Neural crest cell (in vitro differentiated cells): Measurements from ENCODE around the gene CSRNP2. TPM values are rescaled to one million over a fixed set of nuclear protein-coding genes. Genes with fewer than 3 reads are reported as not detected.

ENCODE experiments used
- DNase-seq: peaks from one replicate; pipeline ENCODE4 v3.0.0; 2021; ENCODE audit warnings: low read depth, mixed read lengths, low spot score
- H3K27ac Mint-ChIP-seq: one replicate; pipeline ENCODE4 v1.8.0; 2021; ENCODE audit warnings: mild to moderate bottlenecking, mixed read lengths; ENCODE audit not compliant: unreplicated experiment
- H3K27me3 Mint-ChIP-seq: 2 replicates; pipeline ENCODE4 v1.8.0; 2021; ENCODE audit warnings: low read depth, mild to moderate bottlenecking, mixed read lengths
- H3K36me3 Mint-ChIP-seq: 2 replicates; pipeline ENCODE4 v1.8.0; 2021; ENCODE audit warnings: low read depth, mild to moderate bottlenecking, mixed read lengths
- H3K4me1 Mint-ChIP-seq: 2 replicates; pipeline ENCODE4 v1.8.0; 2021; ENCODE audit warnings: mixed read lengths
- H3K4me3 Mint-ChIP-seq: one replicate; pipeline ENCODE4 v1.8.0; 2021; ENCODE audit warnings: mild to moderate bottlenecking, mixed read lengths
- H3K9me3 Mint-ChIP-seq: 2 replicates; pipeline ENCODE4 v1.8.0; 2021; ENCODE audit warnings: mixed read lengths
- total RNA-seq: library from RNA; stranded (reverse); gene quantifications from 2 replicates; pipeline ENCODE4 v1.2.1, GENCODE V29; 2021
- TF ChIP-seq, protein P1 (sequence below): fragments of 200-600 bp; sonication (generic); conservative IDR thresholded peaks from 2 replicates; pipeline ENCODE4 v1.5.0; 2021; ENCODE audit warnings: antibody characterized with exemption, mild to moderate bottlenecking

The CSRNP2 gene
- total RNA-seq, 1 donor from 2014 or later, result 55.2 TPM

DNA sequence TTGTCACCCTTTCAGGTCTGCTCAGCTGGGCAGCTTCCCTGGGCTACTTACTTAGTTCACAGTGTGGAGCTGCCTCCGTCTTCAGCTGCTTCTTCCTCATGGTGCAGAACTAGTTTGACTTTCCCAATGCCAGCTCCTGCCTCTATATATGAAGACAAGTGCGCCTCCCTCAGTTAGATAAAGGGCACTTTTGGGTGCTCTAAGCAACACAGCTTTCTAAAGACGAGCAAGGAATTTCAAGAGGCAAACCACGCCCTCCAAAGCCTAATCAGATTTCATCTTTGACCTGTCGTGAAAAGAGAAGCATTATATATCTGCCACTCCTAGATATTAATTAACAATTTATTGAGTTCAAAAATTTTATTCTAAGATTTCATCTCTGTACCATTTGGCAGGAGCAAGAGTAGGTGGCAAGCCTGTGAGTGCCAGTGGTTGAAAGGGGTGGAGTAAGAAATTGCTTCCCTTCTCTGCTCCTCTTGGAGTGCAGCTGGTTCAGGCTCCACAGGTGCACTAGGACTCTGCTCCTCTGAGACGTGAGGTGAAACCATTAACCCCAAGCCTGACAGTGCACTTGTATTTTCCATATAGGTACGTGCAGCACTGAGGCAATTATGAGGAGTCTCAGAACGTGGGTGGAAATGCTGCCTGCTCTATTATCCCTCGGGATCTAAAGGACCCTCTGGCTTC is 55.1 kb downstream of the CSRNP2 start:
- Mint-ChIP-seq H3K9me3 (no peaks in the 10 kb centered on the region), H3K36me3 (no peaks in the 10 kb centered on the region), H3K4me3 (peak overlapping the region; percentile 65), H3K4me1 (peaks cover 59% of the 10 kb centered on the region), H3K27ac (no peak overlapping the region), H3K27me3 (no peaks in the 10 kb centered on the region)
- TF ChIP-seq, protein P1, sequence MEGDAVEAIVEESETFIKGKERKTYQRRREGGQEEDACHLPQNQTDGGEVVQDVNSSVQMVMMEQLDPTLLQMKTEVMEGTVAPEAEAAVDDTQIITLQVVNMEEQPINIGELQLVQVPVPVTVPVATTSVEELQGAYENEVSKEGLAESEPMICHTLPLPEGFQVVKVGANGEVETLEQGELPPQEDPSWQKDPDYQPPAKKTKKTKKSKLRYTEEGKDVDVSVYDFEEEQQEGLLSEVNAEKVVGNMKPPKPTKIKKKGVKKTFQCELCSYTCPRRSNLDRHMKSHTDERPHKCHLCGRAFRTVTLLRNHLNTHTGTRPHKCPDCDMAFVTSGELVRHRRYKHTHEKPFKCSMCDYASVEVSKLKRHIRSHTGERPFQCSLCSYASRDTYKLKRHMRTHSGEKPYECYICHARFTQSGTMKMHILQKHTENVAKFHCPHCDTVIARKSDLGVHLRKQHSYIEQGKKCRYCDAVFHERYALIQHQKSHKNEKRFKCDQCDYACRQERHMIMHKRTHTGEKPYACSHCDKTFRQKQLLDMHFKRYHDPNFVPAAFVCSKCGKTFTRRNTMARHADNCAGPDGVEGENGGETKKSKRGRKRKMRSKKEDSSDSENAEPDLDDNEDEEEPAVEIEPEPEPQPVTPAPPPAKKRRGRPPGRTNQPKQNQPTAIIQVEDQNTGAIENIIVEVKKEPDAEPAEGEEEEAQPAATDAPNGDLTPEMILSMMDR, result peak; percentile 57
- peak; percentile 7 for DNase-seq

DNA sequence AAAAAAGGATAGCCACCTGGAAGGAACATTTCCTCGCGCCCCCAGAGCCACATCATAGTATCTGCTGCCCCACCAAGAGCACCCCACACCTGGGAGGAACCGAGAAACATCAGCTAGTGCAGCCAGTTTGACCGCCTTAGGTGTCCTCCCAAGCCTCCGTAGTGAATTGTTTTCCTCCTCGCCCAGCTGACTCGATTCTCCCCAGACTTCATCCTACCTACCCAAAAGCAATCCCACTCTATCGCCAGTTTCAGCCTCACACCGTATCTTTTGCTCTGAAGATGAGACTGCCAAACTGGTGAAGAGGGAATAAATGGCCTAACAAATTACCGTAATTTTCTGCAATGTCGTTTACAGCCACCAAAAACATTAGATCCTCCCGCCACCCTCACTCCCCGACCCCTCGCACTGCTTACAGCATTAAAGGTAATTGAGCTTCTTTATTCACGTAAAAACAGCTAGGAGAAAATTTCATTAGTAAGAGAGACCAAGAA is 56.0 kb downstream of the CSRNP2 start:
- Mint-ChIP-seq H3K4me1 (peaks cover 64% of the 10 kb centered on the region), H3K27me3 (no peaks in the 10 kb centered on the region), H3K9me3 (no peaks in the 10 kb centered on the region), H3K36me3 (no peaks in the 10 kb centered on the region), H3K4me3 (peak overlapping the region; percentile 69), H3K27ac (peak overlapping the region; percentile 51)
- TF ChIP-seq, protein P1, result no peak
- no peak for DNase-seq

DNA sequence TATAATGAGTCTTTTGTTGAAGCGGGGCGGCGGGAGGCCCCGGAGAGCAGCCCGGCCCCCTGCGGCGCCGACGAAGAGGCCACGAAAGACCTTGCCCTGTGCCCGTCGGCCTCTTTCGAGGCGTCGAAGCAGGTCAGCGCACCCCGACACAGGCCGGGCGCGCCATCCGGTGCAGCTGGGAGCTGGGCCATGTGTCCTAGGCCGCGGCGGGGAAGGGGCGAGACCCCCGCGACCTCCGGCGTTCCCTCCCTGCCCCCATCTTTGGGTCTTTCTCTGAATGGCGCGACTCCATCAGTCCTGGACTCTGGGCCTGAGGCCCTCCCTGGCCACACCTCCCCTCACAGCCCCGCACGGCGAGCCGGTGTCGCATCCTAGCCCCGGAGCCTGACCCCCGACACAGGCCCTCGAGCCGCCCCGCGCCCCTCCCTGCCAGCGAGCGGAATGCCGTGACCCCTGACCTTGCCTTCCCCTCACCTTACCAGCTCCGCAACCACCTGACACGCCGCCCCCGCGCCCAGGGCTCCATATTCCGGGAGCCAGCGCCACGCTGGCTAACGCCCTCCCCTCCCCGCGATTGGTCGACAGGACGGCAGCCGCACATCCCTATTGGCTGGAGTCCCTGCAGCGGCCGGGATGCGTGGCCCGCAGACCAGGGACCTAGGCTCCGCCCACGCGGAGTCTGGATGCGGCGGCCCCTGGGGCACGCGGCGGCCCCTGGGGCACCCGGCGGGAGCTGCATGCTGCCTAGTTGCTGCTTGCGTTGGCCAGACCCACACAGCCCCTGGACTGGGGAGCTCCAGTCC is 57.4 kb downstream of the CSRNP2 start, which contains the start of gene SLC11A2:
TSS of gene SLC11A2 (minus strand) at position 549 of the 803 bp plus-strand sequence. CDS start 15,656 bp downstream, outside the sequence.
- Mint-ChIP-seq H3K4me1 (peaks cover 74% of the 10 kb centered on the region), H3K36me3 (no peaks in the 10 kb centered on the region), H3K27me3 (no peaks in the 10 kb centered on the region), H3K27ac (peak within 1 kb of the TSS; percentile 99), H3K9me3 (no peaks in the 10 kb centered on the region), H3K4me3 (peak within 1 kb of the TSS; percentile 89)
- DNase-seq, result peak; percentile 89
- TF ChIP-seq, protein P1, result no peak

GRCh38 chr12:51025338-51025835 is 58.0 kb downstream of the CSRNP2 start:
- Mint-ChIP-seq H3K9me3 (no peaks in the 10 kb centered on the region), H3K4me1 (peaks cover 81% of the 10 kb centered on the region), H3K4me3 (peak overlapping the region; percentile 89), H3K36me3 (no peaks in the 10 kb centered on the region), H3K27ac (peak overlapping the region; percentile 99), H3K27me3 (no peaks in the 10 kb centered on the region)
- DNase-seq, result no peak
- TF ChIP-seq, protein P1, result no peak

GRCh38 chr12:51023625-51024382 is 59.6 kb downstream of the CSRNP2 start:
- H3K36me3 Mint-ChIP-seq, result no peaks in the 10 kb centered on the region
- no peaks in the 10 kb centered on the region for H3K27me3 Mint-ChIP-seq
- no peak for DNase-seq
- H3K27ac Mint-ChIP-seq, result peak overlapping the region; percentile 99
- TF ChIP-seq, protein P1, result no peak
- peak overlapping the region; percentile 89 for H3K4me3 Mint-ChIP-seq
- no peaks in the 10 kb centered on the region for H3K9me3 Mint-ChIP-seq
- peaks cover 78% of the 10 kb centered on the region for H3K4me1 Mint-ChIP-seq
